ENCODE measurements around the gene CCDC102A.

Gene CCDC102A

GRCh38 chr16:57471209-57471608 lies 65.2 kb downstream of the CCDC102A start:
- peaks cover 67 to 79% of the 10 kb centered on the region in 2 donors for H3K36me3 ChIP-seq (ENCODE audit: control insufficient read depth in 1 of 2, insufficient read depth in 2 of 2, low read length in 2 of 2)
- no peak overlapping the region for H3K4me3 ChIP-seq (ENCODE audit: low read depth in 1 of 2, low read length in 2 of 2)
- H3K27ac ChIP-seq (ENCODE audit: low read length) = no peak overlapping the region
- no peaks in the 10 kb centered on the region for H3K27me3 ChIP-seq (ENCODE audit: low read depth, low read length)
- no peaks in the 10 kb centered on the region for H3K9me3 ChIP-seq (ENCODE audit: control insufficient read depth in 1 of 2, low read length in 2 of 2)
- H3K4me1 ChIP-seq (ENCODE audit: control insufficient read depth in 1 of 2, insufficient read depth in 2 of 2, low read length in 2 of 2) = peaks cover 2 to 9% of the 10 kb centered on the region in 2 donors

- H3K4me1 ChIP-seq (ENCODE audit: control insufficient read depth in 1 of 2, insufficient read depth in 2 of 2, low read length in 2 of 2) = peaks cover 0 to 9% of the 10 kb centered on the region in 2 donors
- H3K9me3 ChIP-seq (ENCODE audit: control insufficient read depth in 1 of 2, low read length in 2 of 2) = no peaks in the 10 kb centered on the region
- no peak overlapping the region for H3K27ac ChIP-seq (ENCODE audit: low read length)
- peaks cover 72 to 84% of the 10 kb centered on the region in 2 donors for H3K36me3 ChIP-seq (ENCODE audit: control insufficient read depth in 1 of 2, insufficient read depth in 2 of 2, low read length in 2 of 2)
- H3K27me3 ChIP-seq (ENCODE audit: low read depth, low read length) = no peaks in the 10 kb centered on the region
- no peak overlapping the region for H3K4me3 ChIP-seq (ENCODE audit: low read depth in 1 of 2, low read length in 2 of 2)
Measured at GRCh38 chr16:57470711-57471110, 65.7 kb downstream of the CCDC102A start.

GRCh38 chr16:57469917-57470470 lies 66.4 kb downstream of the CCDC102A start:
- no peaks in the 10 kb centered on the region for H3K9me3 ChIP-seq (ENCODE audit: control insufficient read depth in 1 of 2, low read length in 2 of 2)
- peaks cover 2 to 9% of the 10 kb centered on the region in 2 donors for H3K4me1 ChIP-seq (ENCODE audit: control insufficient read depth in 1 of 2, insufficient read depth in 2 of 2, low read length in 2 of 2)
- no peak overlapping the region for H3K27ac ChIP-seq (ENCODE audit: low read length)
- H3K4me3 ChIP-seq (ENCODE audit: low read depth in 1 of 2, low read length in 2 of 2) = no peak overlapping the region
- no peaks in the 10 kb centered on the region for H3K27me3 ChIP-seq (ENCODE audit: low read depth, low read length)
- peaks cover 75 to 91% of the 10 kb centered on the region in 2 donors for H3K36me3 ChIP-seq (ENCODE audit: control insufficient read depth in 1 of 2, insufficient read depth in 2 of 2, low read length in 2 of 2)

GRCh38 chr16:57469046-57469445 lies 67.3 kb downstream of the CCDC102A start:
- Histone ChIP-seq H3K4me1 (ENCODE audit: control insufficient read depth in 1 of 2, insufficient read depth in 2 of 2, low read length in 2 of 2) (peaks cover 9% of the 10 kb centered on the region in 2 donors), H3K4me3 (ENCODE audit: low read depth in 1 of 2, low read length in 2 of 2) (no peak overlapping the region), H3K27me3 (ENCODE audit: low read depth, low read length) (no peaks in the 10 kb centered on the region), H3K36me3 (ENCODE audit: control insufficient read depth in 1 of 2, insufficient read depth in 2 of 2, low read length in 2 of 2) (peaks cover 74 to 88% of the 10 kb centered on the region in 2 donors), H3K27ac (ENCODE audit: low read length) (no peak overlapping the region), H3K9me3 (ENCODE audit: control insufficient read depth in 1 of 2, low read length in 2 of 2) (no peaks in the 10 kb centered on the region)

- no peaks in the 10 kb centered on the region for H3K9me3 ChIP-seq (ENCODE audit: control insufficient read depth in 1 of 2, low read length in 2 of 2)
- peaks cover 9 to 16% of the 10 kb centered on the region in 2 donors for H3K4me1 ChIP-seq (ENCODE audit: control insufficient read depth in 1 of 2, insufficient read depth in 2 of 2, low read length in 2 of 2)
- no peak overlapping the region for H3K27ac ChIP-seq (ENCODE audit: low read length)
- H3K4me3 ChIP-seq (ENCODE audit: low read depth in 1 of 2, low read length in 2 of 2) = no peak overlapping the region
- no peaks in the 10 kb centered on the region for H3K27me3 ChIP-seq (ENCODE audit: low read depth, low read length)
- H3K36me3 ChIP-seq (ENCODE audit: control insufficient read depth in 1 of 2, insufficient read depth in 2 of 2, low read length in 2 of 2) = peaks cover 74 to 81% of the 10 kb centered on the region in 2 donors
Measured at GRCh38 chr16:57468346-57468745, 68.0 kb downstream of the CCDC102A start.

- peaks cover 56 to 61% of the 10 kb centered on the region in 2 donors for H3K36me3 ChIP-seq (ENCODE audit: control insufficient read depth in 1 of 2, insufficient read depth in 2 of 2, low read length in 2 of 2)
- peaks cover 0 to 20% of the 10 kb centered on the region in 2 donors for H3K4me1 ChIP-seq (ENCODE audit: control insufficient read depth in 1 of 2, insufficient read depth in 2 of 2, low read length in 2 of 2)
- H3K27me3 ChIP-seq (ENCODE audit: low read depth, low read length) = no peaks in the 10 kb centered on the region
Measured at GRCh38 chr16:57464523-57464922, 71.8 kb downstream of the CCDC102A start.

GRCh38 chr16:57462978-57463362 lies 73.4 kb downstream of the CCDC102A start:
- Histone ChIP-seq H3K36me3 (ENCODE audit: control insufficient read depth in 1 of 2, insufficient read depth in 2 of 2, low read length in 2 of 2) (peaks cover 50 to 61% of the 10 kb centered on the region in 2 donors), H3K27me3 (ENCODE audit: low read depth, low read length) (no peaks in the 10 kb centered on the region), H3K9me3 (ENCODE audit: control insufficient read depth in 1 of 2, low read length in 2 of 2) (no peaks in the 10 kb centered on the region), H3K4me1 (ENCODE audit: control insufficient read depth in 1 of 2, insufficient read depth in 2 of 2, low read length in 2 of 2) (peaks cover 0 to 20% of the 10 kb centered on the region in 2 donors), H3K27ac (ENCODE audit: low read length) (peak overlapping the region; percentile 37), H3K4me3 (ENCODE audit: low read depth in 1 of 2, low read length in 2 of 2) (peak overlapping the region; percentile 90 to 94)

More at GRCh38 chr16:57464523-57464922, 71.8 kb downstream of the CCDC102A start:
- H3K4me3 ChIP-seq (ENCODE audit: low read depth in 1 of 2, low read length in 2 of 2) = no peak overlapping the region
- no peaks in the 10 kb centered on the region for H3K9me3 ChIP-seq (ENCODE audit: control insufficient read depth in 1 of 2, low read length in 2 of 2)
- H3K27ac ChIP-seq (ENCODE audit: low read length) = no peak overlapping the region

- H3K27ac ChIP-seq (ENCODE audit: low read length) = peak within 1 kb of the TSS; percentile 37
- peak within 1 kb of the TSS; percentile 90 to 94 for H3K4me3 ChIP-seq (ENCODE audit: low read depth in 1 of 2, low read length in 2 of 2)
- H3K4me1 ChIP-seq (ENCODE audit: control insufficient read depth in 1 of 2, insufficient read depth in 2 of 2, low read length in 2 of 2) = peaks cover 0 to 20% of the 10 kb centered on the region in 2 donors
- peaks cover 50 to 61% of the 10 kb centered on the region in 2 donors for H3K36me3 ChIP-seq (ENCODE audit: control insufficient read depth in 1 of 2, insufficient read depth in 2 of 2, low read length in 2 of 2)
- no peaks in the 10 kb centered on the region for H3K27me3 ChIP-seq (ENCODE audit: low read depth, low read length)
- H3K9me3 ChIP-seq (ENCODE audit: control insufficient read depth in 1 of 2, low read length in 2 of 2) = no peaks in the 10 kb centered on the region
Measured at GRCh38 chr16:57462209-57462977, 74.0 kb downstream of the CCDC102A start, which contains the start of gene POLR2C. TSS of gene POLR2C (plus strand) at chr16:57462679. CDS start at chr16:57462725, 46 bp downstream.

Measured in muscle layer of duodenum (tissue), 2 donors.